ENCODE data around the gene UBA52.
"Not testable (repeated sequence)": the region's sequence is repeated elsewhere in the genome, so short reads cannot be mapped to it uniquely, and the experiment has no call there.

The UBA52 gene

DNA sequence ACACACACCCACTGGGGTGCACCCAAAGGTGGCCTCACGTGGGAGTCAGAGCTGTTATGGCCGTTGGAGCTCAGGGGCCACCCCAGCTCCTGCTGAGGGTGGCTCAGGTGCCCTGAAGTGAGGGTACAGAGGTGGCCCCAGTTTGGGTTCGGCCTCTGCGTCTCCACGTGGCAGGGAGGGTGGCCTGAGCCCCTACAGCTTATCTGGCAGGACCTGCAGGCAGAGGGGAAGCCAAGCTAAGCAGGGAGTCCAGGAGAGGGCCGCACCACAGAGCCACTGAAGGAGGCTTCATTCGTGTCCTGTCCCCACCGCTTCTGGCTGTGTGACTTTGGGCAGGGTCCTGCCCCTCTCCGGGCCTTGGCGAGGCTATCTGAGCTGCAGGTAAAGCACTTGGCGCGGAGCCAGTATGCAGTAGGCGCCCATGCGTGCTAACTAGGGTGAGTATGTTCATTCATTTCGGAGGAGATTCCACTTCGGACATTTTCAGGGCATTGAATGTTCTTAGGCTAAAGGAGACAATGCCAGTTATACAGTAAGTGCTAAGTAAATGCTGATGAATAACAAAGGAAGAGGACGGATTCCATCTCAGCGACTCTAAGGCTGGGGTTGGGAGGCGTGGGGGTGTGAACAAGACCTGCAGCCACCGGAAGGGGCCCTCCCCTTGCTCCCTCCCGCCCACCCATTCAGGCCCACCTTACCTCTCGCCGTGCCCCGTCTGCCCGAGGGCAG lies 21.9 kb downstream of the UBA52 start:
- DNase-seq: no peak

DNA sequence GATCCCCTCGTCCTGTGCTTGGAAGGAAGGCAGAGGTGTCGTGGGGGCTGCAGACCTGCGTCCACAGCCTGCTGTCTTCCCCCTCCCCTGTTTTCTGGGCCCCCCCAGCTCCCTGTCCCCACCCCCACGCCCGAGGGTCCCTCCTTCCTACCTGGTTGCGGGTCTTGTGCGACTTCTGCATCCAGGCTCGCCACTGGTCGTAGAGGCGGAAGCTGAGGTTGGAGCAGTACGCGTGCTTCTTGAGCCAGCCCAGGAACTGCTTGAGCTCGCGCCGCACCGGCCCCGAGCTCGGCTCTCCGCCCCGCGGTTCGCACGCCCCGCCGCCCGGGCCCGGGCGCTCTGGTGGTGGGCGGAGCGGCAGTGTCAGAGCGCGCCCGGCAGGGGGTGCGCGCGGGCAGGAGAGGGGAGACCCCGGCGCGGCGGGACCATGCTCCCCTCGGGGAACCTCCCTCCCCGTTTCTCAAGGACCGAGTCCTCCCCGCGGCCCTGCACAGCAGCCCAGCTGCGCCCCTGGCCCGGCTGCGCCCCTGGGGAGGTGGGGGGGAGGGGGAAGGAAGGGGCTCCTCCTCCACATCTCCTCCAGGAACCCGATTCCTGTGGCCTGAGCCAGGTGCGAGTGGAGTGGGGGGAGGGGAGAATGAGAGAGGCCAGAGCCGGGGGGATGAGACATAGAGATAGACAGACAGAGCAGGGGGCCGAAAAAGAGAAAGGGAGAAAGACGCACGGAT lies 22.6 kb downstream of the UBA52 start:
- peak; percentile 65 for DNase-seq

DNA sequence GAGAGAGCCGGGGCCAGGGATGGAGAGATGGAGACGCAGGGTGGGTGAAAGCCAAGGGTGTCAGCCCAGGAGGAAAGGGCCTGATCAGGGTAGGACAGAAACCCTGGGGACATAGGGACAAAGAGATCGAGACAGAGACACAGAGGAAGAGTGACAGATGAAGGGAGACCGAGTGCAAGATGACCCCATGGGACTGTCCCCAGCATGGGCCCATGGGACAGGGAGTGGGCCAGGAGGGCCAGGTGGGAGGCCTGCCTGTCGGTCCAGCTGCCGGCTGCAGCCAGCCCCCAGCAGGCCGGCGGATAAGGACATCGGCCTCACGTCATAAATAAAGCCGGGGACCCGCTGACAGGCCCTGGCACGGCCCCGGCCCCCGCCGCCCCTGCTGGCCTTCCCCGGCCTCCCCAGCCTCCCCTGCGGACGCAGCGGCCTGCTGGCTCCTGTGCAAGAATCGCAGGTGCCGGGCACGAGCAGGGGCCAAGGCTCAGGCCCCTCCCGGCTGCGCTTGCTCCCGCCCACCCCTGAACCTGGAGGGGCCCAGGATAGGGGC lies 23.2 kb downstream of the UBA52 start:
- DNase-seq: no peak

DNA sequence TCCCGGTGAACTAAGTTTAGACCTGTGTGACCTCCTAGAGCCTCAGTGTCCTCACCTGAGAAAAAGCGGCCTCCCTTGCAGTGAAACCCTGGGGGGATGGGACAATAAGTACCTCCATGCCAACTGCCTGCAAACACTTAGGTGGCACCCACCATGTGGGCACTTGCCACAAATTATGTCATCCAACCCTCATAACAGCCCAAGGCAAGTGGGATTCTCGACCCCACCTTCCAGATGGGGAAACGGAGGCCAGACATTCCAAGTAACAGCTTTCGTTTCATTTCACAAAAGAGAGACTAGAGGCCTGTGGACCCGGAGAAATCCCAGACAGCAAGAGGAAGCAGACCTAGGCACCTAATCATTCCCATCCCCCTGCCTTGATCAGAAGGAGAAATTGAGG lies 23.8 kb downstream of the UBA52 start:
- DNase-seq: no peak

DNA sequence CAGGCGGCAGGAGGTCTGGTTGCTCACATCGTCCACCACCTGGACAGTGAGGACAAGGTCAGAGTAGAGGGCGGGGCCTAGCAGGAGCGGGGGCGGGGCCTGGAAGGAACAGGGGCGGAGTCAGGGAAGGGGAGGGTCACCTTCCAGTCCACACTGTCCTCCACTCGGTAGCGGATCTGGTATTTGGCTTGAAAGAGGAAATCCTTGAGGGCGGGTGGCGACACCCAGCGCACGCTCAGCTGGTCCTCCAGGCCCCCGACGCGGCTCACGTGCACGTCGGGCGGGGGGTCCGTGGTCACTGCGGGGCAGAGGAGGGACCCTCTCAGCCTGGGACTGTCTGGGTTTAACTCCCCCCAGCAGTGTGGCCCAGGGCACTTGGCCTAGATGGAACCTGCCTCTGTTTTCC lies 25.1 kb downstream of the UBA52 start:
- DNase-seq: no peak

DNA sequence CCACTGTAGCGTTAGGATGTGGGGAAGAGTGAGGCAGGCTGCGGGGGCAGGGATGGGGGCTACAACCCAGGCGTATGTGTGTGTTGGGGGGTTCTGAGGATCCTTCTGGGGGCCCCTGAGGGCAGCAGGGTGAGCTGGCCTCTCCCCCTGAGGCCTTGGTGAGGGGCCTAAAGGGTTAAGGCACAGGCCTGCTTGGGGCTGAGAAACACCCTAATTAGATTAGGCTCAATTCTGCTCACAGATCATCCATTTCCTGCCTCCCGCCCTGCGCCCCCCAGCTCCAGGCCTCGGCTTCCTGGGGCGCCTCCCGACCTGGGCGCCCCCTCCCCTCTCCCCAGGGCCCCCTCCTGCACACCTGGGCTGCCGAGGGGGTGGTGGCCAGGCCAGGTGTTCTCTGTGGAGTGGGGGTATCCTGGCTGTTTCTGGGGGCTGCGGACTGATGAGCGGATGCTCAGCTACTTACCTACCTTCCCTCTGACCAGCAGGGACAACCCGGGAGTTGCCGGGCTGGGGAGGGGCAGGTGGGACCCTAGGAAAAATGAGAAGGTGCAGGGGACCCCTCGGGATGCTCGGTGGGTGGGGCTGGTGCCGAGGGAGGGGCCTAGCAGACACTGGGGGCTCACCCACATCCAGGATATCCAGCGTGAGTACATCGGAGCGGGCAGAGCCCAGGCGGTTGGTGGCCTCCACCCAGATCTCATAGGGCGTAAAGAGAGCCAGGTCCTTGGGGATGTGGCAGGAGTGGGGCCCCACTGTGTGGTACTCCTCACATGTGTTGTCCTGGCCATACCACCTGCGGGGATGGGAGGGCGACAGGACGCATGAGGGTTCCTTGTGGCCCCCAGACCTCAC lies 26.4 kb downstream of the UBA52 start:
- DNase-seq: no peak

DNA sequence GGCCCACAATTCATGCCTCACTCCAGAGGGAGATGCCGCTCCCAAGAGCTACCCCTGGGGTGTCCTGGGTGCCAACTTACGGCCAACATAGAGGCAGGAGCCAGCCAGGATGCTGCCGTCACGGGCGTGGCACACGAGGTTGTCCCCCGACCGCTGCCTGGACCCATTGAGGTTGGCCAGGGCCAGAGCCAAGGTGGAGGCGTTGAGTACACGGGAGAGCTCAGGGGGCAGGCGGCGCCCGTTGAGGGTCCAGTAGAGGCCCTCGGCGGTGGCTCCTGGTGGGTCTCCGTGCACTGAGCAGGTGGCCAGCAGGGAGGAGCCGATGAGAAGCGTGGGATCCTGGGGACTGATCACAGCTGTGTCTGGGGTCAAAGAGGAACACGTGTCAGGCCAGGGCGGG lies 27.8 kb downstream of the UBA52 start:
- no peak for DNase-seq

DNA sequence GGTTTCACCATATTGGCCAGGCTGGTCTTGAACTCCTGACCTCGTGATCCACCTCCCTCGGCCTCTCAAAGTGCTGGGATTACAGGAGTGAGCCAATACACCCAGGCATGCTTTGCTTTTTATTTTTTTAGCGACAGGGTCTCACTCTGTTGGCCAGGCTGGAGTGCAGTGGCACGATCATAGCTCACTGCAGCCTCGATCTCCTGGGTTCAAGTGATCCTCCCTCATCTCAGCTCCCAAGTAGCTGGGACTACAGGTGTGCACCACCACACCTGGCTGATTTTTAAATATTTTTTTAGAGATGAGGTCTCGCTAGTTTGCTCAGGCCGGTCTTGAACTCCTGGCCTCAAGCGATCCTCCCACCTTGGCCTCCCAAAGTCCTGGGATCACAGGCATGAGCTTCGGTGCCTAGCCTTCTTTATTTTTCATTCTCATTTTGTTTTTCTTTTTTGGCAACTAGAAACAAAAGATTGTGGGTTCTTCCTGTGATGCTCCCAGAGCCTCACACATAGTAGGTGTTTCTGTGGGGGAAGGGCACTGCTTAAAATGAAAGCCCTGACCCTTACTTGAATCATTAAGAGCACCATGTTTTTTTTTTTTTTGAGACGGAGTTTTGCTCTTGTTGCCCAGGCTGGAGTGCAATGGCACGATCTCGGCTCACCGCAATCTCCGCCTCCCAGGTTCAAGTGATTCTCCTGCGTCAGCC lies 29.2 kb downstream of the UBA52 start:
- not testable (repeated sequence) for DNase-seq

DNA sequence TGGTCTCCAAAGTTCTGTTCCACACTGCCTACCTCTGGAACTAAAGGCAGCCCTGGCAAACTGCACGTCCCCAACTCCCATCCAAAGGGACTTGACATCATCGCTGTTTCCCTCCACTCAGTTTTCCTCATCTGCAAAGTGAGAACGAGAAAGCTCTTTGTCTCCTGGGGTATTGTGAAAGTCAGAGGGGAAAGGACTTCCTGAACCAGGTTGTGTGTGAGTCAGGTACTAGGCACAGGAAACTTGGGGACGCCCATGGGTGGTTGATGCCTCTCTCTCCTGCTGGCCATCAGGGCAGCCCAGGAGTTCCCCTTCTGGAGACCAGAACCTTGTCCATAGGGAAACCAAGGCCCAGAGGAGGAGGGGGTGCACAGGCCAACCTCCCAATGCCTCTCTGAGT lies 30.2 kb downstream of the UBA52 start:
- DNase-seq: no peak

DNA sequence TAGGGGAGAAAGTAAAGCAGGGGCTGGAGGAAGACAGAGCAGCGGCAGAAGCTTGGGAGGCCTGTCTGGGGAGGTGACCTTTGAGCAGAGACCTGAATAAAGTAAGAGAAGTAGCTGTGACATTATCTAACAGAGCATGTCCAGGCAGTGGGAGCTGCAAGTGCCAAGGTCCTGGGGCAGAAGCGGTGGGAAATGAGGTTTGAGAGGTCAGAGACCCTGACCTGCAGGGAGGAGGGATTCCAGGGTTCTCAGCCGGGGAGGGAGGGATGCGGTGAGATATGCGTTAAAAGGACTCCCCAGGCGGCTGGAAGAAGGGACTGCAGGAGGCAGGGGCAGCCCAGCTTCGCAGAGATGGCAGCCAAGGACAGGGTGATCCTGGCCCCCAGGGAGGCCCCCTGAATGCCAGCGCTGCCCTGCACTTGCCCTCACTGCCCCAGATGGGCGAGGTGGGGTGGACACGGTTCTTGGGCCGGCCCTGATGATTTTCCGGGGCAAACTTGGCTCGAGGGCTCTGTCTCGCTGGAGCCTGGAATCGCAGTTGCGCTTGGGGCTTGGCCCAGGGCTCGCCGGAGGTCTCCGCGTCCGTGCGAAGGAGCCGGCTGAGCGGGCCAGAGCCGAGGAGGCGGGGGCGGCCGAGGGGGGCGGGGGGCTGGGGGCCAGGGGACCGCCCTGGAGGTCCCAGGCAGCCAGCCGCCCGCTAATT lies 31.7 kb downstream of the UBA52 start:
- no peak for DNase-seq

DNA sequence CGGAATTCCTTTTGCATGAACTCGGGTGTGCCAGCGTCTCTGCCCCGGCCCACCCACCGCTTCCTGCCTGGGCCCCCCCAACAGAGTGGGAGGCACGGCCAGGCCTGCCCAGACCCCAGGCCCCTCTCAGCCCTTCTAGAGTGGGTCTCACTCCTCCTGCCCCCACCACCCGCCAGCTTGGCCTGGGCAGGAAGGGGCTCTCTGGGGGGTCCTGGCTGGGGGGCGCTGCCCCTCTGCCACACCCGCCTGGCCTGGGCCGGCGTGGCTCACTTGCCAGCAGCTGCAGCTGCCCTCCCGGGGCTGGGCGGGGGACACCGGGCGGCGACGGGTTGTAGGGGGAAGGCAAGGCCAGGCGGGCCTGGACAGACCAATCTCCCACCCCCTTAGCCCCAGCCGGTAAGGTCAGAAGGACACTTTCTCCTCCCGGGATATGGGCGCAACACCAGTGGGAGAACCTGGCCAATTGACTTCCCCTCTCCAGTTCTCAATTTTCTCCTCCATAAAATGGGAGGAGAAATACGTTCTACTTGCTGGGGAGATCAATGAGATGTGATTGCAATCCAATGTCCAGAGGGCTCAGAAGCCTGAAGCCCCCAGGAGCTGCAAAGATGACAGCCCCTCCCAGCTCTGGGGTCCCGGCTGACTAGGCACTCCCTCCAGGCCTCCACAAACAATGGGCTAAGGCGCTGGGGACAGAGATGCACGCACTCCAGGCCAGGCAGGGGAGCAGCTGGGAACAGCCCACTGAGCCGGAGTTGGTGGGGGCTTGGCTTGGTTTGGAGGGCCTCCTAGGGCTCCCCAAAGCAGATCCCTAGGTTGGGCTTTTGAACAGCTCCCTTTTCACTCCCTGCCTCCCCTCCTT lies 32.5 kb downstream of the UBA52 start:
- no peak for DNase-seq

DNA sequence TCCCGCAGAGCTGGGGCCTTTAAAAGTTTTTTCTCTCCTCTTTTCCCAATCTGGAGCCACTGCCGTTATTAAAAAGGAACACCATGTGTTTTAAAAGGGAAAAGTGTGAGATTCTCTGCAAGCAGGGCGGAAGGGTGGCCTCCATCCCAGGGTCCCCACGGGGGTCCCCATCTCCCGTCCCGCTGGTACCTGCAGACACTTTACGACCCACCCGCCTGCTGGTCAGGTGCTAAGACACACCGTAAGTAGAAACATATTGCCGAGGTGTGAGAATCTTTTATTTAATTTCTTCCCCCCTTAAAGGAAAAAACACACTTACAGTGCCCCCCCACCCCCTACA lies 33.1 kb downstream of the UBA52 start:
- no peak for DNase-seq

DNA sequence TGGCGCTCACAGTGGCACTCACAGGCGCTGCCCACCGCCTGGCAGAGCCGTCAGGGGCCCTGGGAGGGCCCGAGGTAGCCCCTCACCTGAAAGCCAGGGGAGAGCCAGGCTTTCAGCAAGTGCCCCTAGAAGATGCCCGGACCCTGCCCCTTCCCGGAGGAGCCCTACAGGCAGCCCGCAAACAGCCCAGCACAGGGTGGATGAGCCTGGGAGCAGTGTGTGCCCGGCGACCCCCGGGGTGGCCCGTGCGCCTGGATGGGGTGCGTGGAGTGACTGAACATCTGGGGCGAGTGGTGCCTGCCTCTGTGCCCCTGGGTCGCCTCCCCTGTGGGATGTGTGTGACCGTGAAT lies 33.5 kb downstream of the UBA52 start:
- DNase-seq: no peak

DNA sequence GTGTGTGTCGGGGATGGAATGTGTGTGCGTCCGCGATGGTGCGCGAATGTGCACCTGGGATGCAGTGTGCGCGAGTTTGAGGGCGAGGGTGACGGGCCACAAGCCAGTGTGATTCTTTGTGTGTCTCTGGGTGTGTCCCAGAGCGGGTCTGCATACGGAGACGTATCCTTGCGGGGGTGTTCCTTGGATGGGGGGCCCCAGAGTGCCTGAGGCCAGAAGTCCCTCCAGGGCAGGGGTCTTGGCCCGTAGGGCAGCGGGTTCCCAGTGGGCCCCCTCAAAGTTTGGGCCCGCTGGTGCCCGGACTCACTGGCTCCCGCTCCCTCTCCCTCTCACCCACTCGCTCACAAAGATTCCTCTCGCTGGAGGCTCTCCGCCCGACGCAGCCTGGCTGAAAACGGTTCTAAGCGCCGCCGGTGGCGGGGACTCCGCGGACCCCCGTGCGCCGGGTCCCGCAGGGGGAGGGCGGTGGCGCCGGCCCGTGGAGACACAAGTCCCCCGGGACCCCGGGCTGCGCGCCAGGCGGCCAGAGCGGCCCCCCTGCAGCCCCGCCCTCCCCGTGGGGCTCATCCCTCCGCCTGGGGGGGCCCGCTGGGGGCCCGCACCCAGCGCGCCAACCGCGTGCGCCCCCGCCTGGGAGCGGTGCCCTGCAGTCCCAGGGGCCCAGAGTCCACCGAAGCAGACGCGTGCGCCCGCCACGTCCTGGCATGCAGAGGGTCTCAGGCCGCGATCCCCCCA lies 34.1 kb downstream of the UBA52 start:
- DNase-seq: no peak

DNA sequence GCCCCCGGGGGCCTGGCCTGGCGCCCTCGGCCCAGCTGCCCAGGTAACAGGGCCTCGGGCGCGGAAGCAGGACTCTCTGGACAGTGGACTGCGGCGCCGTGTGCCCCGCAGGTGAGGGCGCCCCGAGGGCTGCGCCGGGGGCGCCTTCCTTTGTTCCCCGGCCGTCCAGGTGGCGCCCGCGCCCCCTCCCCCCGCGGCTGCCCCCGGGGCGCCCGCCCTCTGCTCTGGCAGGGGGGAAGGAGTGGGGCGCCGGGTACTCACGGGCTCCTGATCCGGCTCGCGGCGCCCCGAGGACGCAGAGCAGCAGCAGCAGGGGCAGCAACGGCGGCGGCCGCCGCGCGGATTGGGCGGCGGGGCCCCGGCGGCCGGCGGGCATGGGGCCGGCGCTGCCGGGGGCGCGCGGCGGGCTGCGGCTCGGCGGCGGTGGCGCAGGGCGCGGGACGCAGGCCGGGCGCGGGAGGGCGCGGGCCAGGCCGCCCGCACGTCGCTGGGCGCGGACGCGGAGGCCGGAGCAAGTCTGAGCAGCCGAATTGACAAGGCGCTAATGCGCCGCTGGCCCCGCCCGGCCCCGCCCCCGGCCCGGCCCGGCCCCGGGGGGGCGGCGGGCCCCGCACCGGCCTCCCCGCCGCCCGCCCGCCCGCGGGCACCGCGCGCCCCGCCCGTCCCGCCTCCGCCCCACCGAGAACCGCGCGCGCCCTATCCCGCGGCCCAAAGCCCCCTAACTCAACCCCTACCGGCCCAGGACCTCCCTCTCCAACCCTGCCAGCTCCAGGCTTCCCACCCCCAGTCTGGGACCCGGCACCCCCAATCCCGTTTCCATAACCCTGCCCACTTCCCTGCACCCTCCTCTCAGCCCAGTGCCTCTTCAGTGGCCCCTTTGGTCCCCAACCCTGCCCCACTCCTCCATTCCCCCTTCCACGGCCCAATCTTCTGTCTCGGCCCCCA lies 34.9 kb downstream of the UBA52 start, which contains the start of gene CRLF1:
Gene CRLF1, minus strand, starts transcription at position 519 of the 945 bp plus-strand sequence. Its CDS starts 143 bp downstream, at position 376.
- DNase-seq: no peak

DNA sequence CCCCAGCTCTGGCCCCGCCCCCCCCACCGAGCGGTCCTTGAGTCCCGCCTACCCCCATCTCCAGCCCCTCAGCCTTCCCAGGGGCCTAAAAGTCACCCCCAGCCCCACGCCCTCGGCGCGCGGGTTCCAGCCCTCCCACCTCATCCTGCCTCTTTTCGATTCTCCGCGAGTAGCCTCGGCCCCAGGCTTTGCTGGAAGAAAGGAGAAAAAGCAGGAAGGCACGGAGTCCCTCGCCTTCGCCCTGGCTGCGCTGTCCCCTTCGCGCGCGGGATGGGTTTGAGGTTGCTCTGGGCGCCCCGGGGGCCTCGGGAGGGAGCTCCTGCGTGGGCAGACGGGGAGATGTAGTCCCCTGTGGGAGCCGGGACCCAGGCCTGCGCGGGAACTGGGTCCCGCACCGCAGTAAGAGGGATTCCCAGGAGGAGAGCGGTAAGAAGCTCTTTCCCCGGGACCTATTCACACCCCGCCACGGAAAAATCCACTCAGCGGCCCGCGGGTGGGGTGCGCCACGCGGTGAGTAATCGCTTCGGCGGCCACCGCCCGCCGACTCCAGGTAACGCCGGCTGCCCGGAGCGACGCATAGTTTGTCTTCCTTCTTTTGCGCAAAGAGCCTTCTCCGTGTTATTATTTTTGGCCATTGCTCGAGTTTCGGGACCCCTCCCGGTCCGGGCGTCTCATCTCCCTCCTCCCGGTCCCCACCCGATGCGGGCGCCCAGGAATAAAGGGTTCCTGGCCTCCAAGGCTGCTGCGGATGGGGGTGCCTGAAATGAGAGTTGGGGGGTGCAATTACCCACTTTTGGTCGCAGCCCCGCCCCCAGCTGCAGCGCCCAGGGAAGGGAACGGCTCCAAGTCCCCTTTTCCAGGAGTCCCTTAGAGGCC lies 35.8 kb downstream of the UBA52 start:
- DNase-seq: peak; percentile 32

DNA sequence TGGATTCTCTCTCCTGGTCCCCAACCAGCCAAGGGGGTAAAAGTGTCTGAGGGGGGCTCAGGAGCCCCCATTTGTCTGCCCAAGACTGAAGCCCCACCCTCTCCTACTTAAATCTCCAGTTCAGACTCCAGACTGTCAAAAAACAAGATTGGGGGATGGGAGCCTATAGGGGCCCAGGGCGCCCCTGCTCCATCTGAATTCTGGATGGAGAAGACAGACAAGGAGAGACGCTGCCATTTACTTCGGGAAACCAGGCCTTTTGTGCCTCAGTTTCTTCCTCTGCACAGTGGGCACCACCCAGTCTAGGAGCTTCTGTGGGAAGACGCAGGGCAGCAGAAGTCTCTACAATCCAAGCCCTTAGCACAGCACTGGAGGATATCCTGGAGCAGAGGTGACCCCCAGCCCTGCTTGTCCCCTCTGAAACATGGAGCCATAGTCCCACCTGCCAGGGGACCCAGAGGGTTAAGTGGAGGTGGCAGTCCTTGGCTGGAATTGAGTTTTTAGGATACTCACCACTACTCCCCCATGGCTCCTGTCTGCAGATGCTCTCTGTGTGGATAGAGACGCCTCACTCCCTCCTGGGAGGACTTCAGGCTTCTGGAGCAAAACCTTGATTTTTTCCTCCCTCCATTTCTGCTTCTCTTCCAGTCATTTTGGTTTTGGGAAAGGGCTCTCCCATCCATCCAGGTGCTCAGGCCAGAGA lies 36.6 kb downstream of the UBA52 start:
- DNase-seq: no peak

Data from activated CD4-positive, alpha-beta T cell treated with anti-CD3 and anti-CD28 coated beads for 1 hour (primary cell).